Kidney glomerular epithelial cell (primary cell): ENCODE data around the gene GRID2.
A peak's percentile ranks its signal among the peaks of the same experiment; 100 is the strongest.

Source experiments
- DNase-seq: peaks from one replicate; lab custom pipeline; 2025; lab: John Stamatoyannopoulos, UW

Gene GRID2

DNA sequence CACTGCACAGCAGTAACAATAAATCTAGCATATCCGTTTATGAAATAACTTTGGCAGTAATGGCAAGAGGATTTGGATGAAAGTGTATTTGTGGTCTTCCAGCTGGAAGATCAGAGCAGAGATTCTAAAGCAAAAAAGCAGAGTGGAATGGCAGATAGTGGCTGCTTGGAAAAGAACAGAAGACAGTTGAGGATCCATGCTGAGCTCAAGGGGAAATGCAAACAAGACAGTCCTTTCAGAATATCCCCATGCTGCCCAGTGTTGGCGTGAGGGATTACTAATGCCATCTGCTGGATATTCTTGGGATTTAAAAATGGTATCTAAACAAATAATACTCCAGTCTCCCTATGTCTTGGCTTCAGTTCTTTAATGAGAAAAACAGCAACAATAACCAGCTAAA lies 895.7 kb downstream of the GRID2 start:
- peak; percentile 72 for DNase-seq

DNA sequence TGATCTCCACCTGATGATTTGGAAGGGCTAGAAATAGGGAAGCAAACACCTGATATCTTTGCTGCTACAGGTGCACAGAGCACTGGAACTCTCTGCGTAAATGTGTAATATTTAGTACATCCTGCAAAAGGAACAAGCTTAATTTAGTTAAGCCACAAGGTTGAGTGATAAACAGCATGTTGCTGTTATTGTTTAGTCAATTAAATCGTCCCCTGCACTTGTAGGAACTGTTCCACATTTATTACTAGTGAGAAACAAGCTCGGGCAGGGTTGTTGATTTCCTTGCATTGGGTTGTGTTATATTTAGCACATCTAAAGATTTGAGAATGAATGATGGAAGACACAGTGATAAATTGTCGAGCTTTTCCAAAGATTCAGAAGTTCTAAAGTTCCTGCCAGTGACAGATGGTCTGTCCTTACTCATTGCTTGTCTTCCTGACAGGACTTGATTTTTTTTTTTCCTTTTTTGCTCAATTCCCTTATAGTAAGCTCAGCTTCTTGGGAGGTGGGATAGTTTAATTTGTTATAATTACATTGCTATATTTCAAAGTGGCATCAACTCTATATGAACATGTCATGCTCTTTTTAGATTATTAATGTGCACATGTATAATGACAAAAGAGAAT lies 897.8 kb downstream of the GRID2 start:
- DNase-seq = no peak

DNA sequence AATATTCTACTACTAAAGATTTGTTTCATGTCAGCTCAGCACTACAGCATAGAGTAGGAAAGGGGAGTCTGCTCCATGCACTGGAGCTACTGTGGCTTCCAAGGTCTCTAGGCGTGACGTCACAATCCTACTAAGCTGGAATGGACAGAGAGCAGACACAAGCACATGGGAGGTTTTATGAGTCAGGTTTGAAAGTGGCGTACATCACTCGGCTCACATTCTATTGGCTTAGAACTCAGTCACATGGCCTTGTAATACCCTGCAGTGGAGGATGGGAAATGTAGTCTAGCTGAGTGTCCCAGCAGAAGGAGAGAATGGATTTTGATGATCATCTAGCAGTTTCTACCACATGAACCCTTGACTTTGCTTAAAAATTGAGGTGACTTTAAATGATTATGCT lies 899.9 kb downstream of the GRID2 start:
- no peak for DNase-seq

DNA sequence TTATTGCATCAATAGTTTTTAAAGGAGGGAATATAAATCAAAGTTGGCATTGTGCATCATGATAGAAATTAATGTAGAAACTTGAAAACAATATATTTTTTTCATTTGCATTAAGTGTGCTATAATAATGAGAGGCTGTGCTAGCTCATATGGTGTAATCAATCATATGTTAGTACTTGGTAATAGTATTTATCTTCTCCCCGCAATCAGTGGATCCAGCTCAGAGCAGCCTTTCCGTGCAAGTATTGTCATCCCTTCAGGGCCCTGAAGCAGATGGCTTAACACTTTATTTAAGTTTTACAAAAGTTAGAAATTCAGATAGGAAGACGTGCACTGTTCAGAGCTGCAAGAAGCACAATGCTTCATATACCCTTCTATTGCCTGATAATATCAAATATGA lies 908.5 kb downstream of the GRID2 start:
- no peak for DNase-seq

DNA sequence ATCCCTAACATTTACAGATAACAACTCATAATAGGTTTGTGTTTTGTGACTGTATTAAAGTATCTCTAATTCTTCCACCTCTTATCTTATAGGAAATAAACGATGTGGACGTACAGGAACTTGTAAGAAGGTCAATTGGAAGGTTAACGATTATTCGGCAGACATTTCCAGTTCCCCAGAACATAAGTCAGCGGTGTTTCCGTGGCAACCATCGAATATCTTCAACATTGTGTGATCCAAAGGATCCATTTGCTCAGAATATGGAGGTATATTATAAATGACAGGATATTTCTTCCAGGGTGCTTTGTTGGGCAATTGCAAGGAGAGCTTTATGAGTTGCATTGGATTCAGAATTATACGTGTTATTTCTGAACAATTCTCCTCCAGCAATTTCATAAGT lies 912.9 kb downstream of the GRID2 start:
- DNase-seq = no peak

DNA sequence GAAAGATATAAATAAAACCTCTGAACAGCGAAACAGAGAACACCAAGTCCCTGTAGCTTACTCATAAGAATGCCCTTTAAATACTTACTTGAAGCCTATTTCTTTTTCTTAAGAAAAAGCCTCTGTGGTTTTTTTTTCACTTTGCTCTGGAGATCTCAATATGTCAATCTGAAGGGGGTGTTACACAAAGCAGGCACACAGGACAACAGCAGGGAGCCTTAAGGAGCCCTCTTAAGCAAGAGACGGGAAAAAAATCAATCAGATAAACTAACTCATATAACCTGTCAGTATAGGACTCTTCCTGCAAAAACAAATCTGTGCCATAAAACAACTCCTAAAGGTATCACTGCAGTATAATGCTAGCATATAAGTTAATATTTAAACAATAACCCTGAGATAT lies 913.7 kb downstream of the GRID2 start:
- no peak for DNase-seq

DNA sequence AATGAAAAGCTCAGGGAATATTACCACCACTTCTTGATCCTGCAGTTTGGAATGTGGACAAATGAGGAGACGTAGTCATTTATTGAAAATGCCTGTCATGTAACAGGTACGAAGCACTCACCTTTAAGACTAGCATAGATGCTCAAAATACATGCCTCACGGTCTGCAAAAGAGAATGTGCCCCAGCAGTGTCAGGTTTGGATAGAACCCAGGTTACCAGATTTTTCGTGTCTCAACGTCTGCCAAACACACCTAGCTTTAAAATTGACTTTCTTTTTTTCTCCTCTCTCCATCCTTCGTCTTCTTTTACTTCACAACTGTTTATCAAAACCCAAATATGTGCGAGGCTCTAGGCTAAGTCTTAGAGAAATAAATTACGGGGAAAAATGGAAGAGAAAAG lies 918.0 kb downstream of the GRID2 start:
- DNase-seq = no peak

DNA sequence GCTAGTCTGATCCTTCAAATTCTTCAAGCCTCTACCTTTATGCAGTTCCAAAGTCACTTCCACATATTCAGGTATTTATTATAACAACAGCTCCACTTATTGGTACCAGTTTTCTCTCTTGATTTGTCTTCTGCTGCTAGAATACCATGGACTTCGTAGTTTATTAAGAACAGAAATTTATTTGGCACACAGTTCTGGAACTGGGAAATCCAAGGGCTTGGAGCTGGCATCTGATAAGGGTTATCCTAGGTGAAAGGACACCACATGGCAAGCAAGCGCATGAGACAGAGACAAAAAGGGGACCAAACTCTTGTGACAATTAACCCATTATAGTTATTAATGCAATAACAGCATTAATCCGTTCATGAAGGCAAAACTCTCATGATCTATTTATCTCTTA lies 924.3 kb downstream of the GRID2 start:
- no peak for DNase-seq

DNA sequence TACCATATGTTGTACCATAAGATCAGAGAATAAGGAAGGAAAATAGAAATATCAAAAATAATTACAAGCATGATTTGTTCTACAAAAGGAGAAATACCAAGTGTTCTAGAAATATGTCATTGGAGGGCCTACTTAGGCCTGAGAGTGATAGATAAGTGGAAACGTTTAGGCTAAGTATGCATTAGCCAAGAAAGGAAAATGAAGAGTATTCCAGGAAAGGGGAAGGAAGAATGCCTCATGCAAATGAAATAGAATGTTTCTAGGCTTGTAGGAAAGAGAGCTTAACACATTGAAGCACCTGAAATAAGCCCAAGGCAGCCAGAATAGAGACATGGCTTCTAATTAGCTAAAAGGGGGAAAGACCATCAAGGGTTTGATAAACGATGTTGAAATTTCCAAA lies 929.1 kb downstream of the GRID2 start:
- DNase-seq = no peak

DNA sequence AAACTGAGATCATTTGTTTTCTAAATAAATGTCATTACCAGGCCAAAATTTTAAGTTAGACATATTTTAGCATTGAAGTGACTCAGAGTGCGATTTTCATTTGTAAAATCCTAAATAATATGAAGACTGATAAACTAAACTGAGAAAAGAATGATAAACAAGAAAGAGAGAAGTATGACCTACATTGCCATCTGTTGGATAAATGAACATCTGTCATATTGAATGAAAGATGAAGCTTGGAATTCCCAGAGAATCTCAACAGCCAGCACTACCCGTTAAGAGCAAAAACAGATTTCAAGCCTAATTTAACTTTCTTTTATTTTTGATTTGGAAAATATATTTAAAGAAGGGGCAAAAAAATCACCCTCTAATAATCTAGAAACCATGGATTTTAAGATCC lies 933.8 kb downstream of the GRID2 start:
- DNase-seq = no peak

DNA sequence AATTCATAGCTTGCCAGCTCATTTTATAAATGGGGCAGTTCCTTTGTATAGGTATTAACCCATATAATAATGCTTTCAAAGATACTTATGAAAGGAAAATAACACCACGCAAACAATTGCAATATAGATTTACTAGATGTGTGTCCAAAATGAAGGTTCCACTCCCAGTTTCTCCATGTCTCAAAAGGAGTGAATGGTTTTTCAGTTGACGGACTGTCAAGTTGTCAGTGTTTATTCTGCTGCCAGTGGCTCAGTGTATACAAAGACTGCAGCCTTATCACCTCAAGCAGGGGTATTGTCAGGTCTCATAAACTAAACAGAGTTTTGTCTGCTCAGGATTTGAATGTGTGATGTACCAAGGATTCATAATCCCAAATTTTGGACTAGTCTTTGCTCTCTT lies 939.5 kb downstream of the GRID2 start:
- no peak for DNase-seq

DNA sequence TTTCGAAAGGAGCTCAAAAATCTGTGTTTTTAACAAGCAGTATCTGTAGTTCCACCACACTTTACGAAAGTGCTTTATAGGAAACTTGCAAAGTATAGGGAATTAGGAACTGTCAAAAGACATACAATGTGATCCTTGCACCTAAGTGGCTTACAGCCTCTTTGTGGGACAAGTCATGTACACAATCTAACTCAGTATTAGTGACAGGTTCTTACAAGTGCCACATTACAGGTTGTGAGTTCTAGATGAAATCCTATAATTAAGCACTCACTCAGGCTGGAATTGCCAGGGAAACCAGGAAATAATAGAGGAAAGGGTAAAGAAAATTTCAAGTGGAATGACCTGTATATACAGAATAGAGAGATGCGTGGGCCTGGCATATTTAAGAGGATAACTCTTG lies 957.4 kb downstream of the GRID2 start:
- DNase-seq = no peak

DNA sequence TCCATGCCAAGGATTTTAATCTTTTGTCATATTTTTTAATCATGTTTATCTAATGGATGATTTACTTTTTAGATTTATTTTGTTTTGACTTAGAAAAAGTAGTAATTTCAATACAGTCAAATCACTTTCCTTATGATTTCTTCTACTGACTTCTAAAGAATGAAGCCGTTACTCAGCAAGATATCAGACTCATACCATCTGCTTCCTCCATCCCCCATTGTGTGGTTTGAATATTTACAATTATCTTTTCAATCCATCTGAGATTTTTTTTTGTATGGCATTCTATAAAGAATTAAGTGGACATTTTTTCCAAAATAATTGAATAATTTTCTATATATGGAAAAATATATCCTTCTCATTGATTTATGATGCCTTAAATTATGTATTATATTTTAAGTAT lies 959.4 kb downstream of the GRID2 start:
- no peak for DNase-seq

DNA sequence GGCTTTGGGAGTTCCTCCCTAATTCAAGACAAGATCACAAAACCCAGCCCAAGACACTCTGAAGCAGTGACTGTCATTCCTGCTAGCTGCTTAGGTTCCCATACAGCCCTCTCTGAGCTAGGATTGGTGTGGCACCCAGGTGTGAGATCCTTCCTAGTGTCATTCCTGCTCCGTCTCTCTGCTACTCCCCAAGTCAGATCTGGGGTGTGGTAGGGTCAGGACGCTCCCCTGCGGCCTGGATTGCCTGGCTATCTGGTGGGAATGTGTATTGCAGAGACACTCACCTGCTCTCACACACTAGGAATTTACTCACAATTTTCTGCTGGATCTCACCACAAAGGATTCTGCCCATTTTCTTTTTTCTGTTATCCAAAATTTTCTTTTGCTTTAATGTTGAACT lies 964.0 kb downstream of the GRID2 start:
- no peak for DNase-seq

DNA sequence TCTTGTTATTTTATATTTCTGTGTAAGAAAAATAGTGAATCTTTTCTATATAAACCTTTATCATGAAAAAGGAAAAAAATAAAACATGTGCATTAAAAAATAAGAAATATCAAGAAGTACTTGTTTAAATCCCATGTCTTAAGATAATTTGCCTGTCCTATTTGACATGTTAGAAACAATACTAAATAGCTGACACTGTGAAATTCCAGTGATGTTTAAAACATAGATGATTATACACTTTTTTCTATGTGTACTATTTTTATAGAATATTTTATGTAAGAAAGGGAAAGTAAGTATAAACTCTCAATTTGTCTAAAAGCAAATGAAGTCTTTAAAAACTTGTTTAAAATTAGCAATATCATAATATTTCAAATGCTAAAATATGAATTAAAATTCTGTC lies 981.6 kb downstream of the GRID2 start:
- DNase-seq = no peak

DNA sequence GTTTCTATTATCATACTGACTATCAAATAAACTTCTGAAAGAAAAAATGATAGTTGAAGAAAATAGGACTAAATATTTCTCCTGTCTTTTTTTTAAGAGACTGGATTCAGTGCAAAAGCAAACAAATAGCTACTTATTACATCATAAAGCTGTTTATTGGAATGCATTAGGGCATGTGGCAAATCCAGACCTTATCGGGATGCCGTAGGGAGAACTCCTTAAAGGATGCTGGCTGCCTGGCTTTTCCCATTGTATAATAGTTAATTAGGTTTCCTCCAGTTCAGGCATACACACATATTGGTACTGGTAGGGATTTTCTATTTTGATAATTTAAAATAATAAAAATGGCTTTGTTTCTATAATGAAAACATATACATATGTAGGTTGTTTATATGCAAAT lies 985.5 kb downstream of the GRID2 start:
- no peak for DNase-seq

DNA sequence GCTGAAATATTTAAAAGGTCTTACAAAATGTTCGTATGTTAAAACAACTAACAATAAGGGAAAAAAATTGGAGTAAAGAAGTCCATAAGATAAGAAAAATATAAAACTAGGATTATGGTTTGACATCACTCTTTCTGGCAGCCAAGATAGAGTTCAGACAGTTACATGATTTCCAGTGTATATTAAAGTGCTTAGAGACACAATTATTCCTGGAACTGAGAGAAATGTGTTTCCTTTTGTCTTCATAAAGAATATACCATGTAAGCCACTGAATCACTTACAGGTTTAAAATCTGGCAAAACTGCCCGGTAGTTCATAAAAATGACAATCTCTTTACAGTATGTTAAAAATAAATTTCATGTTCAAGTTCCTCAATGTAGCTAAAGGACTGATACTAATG lies 986.1 kb downstream of the GRID2 start:
- DNase-seq = no peak

DNA sequence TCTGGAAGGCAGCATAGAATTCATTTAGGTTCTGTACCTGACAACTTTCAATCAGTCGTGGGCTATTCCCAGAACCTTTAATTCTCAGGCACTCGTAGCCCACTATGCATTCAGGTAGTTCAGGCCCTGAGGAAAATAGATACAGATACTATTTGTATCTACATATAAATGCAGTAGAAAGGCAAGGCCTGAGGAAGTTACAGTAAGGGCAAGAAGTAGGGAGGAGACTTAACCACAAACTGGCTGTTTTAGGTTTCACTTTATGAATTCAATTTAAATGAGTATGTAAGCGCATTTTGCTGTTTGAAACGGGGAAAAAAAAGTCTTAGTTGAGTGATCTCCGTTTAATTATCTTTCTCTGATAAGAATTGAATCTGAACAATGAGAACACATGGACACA lies 995.4 kb downstream of the GRID2 start:
- DNase-seq = no peak

DNA sequence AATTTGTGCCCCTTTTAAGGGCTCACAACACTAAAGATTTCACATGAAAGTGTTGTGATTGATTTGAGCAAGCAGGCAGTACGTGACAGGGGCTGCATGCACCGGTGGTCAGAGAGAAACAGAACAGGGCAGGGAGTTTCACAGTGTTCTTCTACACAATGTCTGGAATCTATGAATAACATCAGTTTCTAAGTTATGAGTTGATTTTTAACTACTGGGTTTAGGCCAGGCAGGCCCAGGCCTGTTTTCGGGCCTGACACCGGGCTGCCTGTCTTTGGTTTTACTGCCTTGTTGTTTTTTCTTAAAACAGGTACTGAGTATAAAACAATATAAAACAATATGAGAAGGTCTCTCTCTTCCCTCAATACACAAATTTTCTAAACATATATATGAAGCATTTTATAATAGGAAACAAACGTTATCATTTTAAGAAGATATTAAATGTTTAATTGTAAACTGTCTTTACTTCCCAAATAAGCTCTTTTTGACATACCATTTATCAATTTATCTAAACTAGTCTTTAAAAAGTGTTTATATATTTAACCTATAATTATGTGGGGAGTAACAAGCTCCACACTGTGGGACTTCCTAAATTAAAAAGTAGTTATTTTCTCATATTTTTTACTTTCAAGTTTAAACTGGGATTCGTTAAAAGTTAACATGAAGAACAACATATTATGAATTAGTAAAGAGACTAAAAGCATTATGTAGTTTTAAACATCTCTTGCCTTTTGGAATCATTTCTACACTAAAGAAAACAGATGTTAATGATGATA lies 997.2 kb downstream of the GRID2 start:
- peak; percentile 80 for DNase-seq

DNA sequence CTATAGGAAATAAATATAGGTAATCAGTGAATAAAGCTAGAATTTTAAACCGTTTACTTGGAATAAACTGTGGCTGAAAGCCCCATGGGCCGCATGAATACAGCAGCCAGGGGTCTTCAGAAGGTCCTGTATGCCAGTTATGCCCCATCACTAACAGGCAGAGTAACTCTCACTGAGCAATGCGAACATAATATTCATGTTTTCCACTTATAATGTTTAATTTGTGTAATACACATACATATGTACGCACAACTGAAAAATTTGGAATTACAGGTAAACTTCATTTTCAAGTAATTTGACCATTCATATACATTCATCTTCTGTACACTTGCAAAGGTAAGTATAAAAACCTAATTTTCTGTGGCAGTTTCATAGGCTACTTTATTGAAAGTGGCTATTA lies 998.5 kb downstream of the GRID2 start:
- no peak for DNase-seq

DNA sequence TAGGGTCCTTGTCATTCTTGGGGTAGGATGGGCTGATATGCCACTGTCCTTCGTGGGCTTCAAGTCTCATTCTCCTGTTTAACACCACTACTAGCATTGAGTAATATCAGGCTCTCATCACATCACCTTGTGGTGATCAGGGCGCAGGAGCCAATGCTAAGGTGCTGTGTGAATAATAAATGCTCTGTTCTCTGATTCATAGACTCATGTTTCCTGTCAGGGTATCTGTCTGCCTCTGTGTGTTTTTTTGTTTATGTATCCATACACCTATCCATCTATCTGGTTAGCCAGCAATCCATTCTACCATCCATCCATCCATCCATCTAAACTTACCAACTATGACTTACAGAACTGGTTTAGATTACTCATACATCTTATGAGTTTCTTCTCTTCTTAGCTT lies 999.7 kb downstream of the GRID2 start:
- no peak for DNase-seq

DNA sequence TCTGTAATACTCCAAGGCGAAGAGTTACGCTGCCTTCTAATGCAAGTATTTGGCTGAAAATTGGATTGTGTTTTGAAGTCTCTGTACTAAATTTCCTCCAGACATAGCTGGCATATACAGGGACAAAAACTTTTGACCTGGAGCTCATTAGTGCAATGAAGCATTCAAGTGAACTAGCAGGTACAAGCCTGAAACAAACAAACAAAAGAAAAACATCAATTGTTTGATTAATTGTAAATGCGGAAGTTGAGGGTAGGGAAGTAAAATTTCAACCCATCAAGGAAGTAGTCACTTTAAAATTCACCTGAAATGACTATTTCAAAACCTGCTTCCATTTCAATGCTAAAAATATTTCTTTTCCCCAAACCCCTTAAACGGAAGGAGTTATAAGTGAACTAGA lies 1008.5 kb downstream of the GRID2 start:
- no peak for DNase-seq

DNA sequence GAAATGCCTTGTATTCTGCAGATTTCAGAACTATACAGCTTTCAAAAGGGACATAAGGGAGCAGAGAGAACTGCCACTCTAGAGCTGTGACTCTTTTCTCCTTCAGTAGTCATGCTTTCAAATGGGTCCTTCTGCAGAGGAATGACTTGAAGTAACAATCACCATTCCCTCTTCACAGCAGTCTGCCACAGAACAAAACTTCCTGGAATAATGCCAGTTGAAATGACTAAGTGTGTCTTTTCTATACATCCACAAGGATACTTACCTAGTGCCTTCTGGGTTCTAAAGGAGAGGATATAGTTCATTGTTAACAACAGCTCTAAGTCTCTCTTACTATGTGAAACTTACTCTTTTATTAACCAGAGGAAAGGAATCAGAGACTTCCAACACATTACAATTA lies 1009.4 kb downstream of the GRID2 start:
- peak; percentile 26 for DNase-seq

DNA sequence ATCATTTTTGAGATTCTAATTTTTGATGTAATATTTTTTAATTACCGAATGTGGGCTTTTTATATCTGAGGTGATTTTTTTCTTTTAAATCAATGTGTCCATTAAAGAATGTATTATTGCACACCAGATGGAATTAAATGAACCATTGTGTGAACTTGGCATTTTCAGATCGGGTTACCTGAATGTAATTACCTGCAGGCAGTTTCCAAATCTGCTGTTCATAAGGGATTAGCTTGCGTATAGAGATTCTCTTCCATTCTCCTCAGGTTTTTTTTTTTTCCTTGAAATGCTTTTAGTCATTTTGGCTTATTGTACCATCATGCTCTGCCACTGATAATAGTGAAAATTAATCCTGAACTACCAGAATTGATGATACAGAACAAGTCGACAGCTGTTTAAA lies 1013.3 kb downstream of the GRID2 start:
- no peak for DNase-seq
